WTC11 (cell line): Measurements from ENCODE around the gene FOXD4.
"Not testable (repeated sequence)": the region's sequence is repeated elsewhere in the genome, so short reads cannot be mapped to it uniquely, and the experiment has no call there.

Experiments
- ZNF317 ChIP-seq: sonication (generic); formaldehyde crosslinking; IDR thresholded peaks from 2 replicates; pipeline ENCODE4 v1.8.1; 2023; ENCODE audit warnings: low read depth, mild to moderate bottlenecking, moderate library complexity, missing genetic modification reagents, borderline replicate concordance
- TF ChIP-seq, protein P1 (sequence below): fragments of 200-600 bp; IDR thresholded peaks from 2 replicates; pipeline ENCODE4 v1.8.0; 2022; ENCODE audit warnings: antibody characterized with exemption

- TF ChIP-seq ZNF317 (CRISPR knock-in tag) = not testable (repeated sequence)
- TF ChIP-seq, protein P1, sequence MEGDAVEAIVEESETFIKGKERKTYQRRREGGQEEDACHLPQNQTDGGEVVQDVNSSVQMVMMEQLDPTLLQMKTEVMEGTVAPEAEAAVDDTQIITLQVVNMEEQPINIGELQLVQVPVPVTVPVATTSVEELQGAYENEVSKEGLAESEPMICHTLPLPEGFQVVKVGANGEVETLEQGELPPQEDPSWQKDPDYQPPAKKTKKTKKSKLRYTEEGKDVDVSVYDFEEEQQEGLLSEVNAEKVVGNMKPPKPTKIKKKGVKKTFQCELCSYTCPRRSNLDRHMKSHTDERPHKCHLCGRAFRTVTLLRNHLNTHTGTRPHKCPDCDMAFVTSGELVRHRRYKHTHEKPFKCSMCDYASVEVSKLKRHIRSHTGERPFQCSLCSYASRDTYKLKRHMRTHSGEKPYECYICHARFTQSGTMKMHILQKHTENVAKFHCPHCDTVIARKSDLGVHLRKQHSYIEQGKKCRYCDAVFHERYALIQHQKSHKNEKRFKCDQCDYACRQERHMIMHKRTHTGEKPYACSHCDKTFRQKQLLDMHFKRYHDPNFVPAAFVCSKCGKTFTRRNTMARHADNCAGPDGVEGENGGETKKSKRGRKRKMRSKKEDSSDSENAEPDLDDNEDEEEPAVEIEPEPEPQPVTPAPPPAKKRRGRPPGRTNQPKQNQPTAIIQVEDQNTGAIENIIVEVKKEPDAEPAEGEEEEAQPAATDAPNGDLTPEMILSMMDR = not testable (repeated sequence)
Observed at GRCh38 chr9:139880-140279, 21.7 kb upstream of the FOXD4 start.
